ENCODE results near the gene OSCP1.

Gene OSCP1

GRCh38 chr1:36463803-36464604 is 13.8 kb upstream of the OSCP1 start, which contains the start of gene MRPS15:
MRPS15 (minus strand) TSS chr1:36464384; CDS start chr1:36464275, 109 bp downstream.
- peak within 1 kb of the TSS; percentile 84 for H3K4me3 ChIP-seq (ENCODE audit: low read depth, low read length)
- peak; percentile 98 for TF ChIP-seq POLR2A (IDR thresholded peaks at IDR 0.05; ENCODE audit: extremely low read depth, insufficient read length)
- TF ChIP-seq, protein P1, sequence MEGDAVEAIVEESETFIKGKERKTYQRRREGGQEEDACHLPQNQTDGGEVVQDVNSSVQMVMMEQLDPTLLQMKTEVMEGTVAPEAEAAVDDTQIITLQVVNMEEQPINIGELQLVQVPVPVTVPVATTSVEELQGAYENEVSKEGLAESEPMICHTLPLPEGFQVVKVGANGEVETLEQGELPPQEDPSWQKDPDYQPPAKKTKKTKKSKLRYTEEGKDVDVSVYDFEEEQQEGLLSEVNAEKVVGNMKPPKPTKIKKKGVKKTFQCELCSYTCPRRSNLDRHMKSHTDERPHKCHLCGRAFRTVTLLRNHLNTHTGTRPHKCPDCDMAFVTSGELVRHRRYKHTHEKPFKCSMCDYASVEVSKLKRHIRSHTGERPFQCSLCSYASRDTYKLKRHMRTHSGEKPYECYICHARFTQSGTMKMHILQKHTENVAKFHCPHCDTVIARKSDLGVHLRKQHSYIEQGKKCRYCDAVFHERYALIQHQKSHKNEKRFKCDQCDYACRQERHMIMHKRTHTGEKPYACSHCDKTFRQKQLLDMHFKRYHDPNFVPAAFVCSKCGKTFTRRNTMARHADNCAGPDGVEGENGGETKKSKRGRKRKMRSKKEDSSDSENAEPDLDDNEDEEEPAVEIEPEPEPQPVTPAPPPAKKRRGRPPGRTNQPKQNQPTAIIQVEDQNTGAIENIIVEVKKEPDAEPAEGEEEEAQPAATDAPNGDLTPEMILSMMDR (IDR thresholded peaks at IDR 0.05; ENCODE audit: low read depth, low read length) = no peak
- peak; percentile 92 for TF ChIP-seq MAX (IDR thresholded peaks at IDR 0.05; ENCODE audit: low read depth, low read length)
- peak; percentile 96 for TF ChIP-seq MYC (IDR thresholded peaks at IDR 0.05; ENCODE audit: low read depth, low read length)
- peak; percentile 96 for DNase-seq (ENCODE audit: low read depth)

GRCh38 chr1:36463463-36463802 is 13.2 kb upstream of the OSCP1 start:
- H3K4me3 ChIP-seq (ENCODE audit: low read depth, low read length) = peak overlapping the region; percentile 84
- DNase-seq (ENCODE audit: low read depth) = no peak
- TF ChIP-seq MAX (IDR thresholded peaks at IDR 0.05; ENCODE audit: low read depth, low read length) (no peak), POLR2A (IDR thresholded peaks at IDR 0.05; ENCODE audit: extremely low read depth, insufficient read length) (no peak), MYC (IDR thresholded peaks at IDR 0.05; ENCODE audit: low read depth, low read length) (no peak)
- TF ChIP-seq, protein P1 (IDR thresholded peaks at IDR 0.05; ENCODE audit: low read depth, low read length) = no peak

- DNase-seq (ENCODE audit: low read depth) = peak; percentile 65
- H3K4me3 ChIP-seq (ENCODE audit: low read depth, low read length) = no peak overlapping the region
- TF ChIP-seq POLR2A (IDR thresholded peaks at IDR 0.05; ENCODE audit: extremely low read depth, insufficient read length) = no peak
- TF ChIP-seq, protein P1 (IDR thresholded peaks at IDR 0.05; ENCODE audit: low read depth, low read length) = no peak
- no peak for TF ChIP-seq MAX (IDR thresholded peaks at IDR 0.05; ENCODE audit: low read depth, low read length)
- no peak for TF ChIP-seq MYC (IDR thresholded peaks at IDR 0.05; ENCODE audit: low read depth, low read length)
These were observed 8.7 kb upstream of the OSCP1 start for GRCh38 chr1:36458910-36459309.

- peak; percentile 21; the same call in 1 of the 2 replicates for TF ChIP-seq MYC (IDR thresholded peaks at IDR 0.05; ENCODE audit: low read depth, low read length)
- no peak; the same call in 1 of the 2 replicates for TF ChIP-seq MAX (IDR thresholded peaks at IDR 0.05; ENCODE audit: low read depth, low read length)
- no peak overlapping the region for H3K4me3 ChIP-seq (ENCODE audit: low read depth, low read length)
- DNase-seq (ENCODE audit: low read depth) = peak; percentile 83
These were observed 7.4 kb upstream of the OSCP1 start for GRCh38 chr1:36457691-36458090.

- H3K4me3 ChIP-seq (ENCODE audit: low read depth, low read length) = no peak overlapping the region
- TF ChIP-seq, protein P1 (IDR thresholded peaks at IDR 0.05; ENCODE audit: low read depth, low read length) = no peak
- TF ChIP-seq POLR2A (IDR thresholded peaks at IDR 0.05; ENCODE audit: extremely low read depth, insufficient read length) (no peak), MAX (IDR thresholded peaks at IDR 0.05; ENCODE audit: low read depth, low read length) (no peak), MYC (IDR thresholded peaks at IDR 0.05; ENCODE audit: low read depth, low read length) (no peak)
- no peak for DNase-seq (ENCODE audit: low read depth)
These were observed 6.2 kb upstream of the OSCP1 start for GRCh38 chr1:36456391-36456928.

- no peak overlapping the region for H3K4me3 ChIP-seq (ENCODE audit: low read depth, low read length)
- TF ChIP-seq MYC (IDR thresholded peaks at IDR 0.05; ENCODE audit: low read depth, low read length) = no peak
- TF ChIP-seq MAX (IDR thresholded peaks at IDR 0.05; ENCODE audit: low read depth, low read length) = no peak
- no peak for TF ChIP-seq POLR2A (IDR thresholded peaks at IDR 0.05; ENCODE audit: extremely low read depth, insufficient read length)
- TF ChIP-seq, protein P1 (IDR thresholded peaks at IDR 0.05; ENCODE audit: low read depth, low read length) = no peak
- DNase-seq (ENCODE audit: low read depth) = no peak
These were observed 5.1 kb upstream of the OSCP1 start for GRCh38 chr1:36455386-36455785.
